Measurements from ENCODE around the gene E4F1.
"Not testable (repeated sequence)": the region's sequence is repeated elsewhere in the genome, so short reads cannot be mapped to it uniquely, and the experiment has no call there.

The E4F1 gene

DNA sequence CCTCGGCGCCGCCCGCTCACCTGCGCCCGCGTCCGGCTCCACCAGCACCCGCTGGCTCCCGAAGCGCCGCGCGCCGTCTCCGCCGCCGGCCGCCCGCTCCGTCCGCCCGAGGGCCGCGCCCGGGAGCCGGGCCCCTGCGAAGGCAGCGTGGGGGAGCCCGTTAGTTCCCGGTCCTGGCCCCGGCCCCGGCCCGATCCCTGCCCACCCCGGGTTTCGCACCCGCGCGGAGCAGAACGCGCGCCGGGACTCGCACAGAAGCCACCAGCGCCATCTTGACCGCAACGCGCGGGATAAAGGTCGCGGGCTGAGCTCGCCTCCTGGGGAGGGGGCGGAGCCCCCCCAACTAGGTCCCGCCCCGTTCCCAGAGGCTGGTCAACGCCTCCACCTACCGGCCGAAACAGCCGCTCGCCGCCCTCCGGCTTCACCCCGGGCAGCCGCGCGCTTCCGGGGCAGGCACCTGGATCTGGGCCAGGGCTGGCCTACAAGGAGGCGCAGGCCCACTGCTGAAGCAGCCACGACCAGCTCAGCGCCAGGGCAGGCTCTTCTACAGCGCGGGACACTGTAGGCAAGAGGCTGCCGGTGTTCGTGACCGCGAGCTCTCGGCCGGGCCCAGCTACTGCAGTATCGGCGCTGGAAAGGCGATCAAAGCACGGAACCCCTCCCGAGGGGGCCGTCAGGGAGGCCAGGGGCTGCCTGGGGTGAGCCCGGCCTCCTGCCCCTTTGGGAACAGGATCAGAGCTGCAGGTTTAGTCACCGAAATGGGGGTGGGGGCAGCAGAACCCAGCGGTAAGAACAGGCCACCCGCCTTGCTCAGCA, 28.1 kb downstream of the E4F1 start, which contains the start of gene ECI1:
Gene ECI1, minus strand, starts transcription at position 292 of the 816 bp plus-strand sequence. Its CDS starts 21 bp downstream, at position 271.
- DNase-seq = peak; percentile 93

DNA sequence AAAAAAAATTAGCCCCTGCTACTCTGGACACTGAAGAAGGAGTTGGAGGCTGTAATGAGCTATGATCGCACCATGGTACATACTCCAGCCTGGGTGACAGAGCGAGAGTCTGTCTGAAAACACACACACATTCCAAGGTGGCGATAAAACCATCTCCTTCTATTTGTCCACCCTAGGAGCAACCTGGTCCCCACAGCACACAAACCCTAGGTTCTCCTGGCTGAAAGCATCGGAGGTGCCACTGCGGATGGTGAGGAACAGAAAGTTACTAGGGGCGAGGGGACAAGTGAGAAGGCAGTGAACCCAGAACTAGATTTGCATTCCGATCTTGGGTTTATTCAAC, 29.4 kb downstream of the E4F1 start:
- no peak for DNase-seq

DNA sequence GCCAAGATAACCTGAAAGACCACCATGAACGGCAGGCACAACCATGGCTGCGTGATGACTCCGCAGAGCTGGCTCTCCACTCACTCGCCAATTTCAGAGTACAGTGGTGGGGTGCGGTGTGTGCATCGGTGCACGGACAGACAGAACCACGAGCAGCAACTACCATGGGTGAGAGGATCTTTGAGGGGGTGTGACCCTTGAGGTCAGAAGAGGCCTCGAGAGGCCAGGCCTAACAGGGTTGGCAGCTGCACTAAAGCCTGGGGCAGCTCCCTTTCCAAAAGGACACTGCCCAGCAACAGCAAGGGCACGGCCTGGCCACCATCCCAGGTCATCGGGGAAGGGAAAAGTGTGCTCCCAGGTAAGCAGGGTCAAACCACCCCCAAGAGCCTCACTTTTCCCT, 29.9 kb downstream of the E4F1 start:
- no peak for DNase-seq

DNA sequence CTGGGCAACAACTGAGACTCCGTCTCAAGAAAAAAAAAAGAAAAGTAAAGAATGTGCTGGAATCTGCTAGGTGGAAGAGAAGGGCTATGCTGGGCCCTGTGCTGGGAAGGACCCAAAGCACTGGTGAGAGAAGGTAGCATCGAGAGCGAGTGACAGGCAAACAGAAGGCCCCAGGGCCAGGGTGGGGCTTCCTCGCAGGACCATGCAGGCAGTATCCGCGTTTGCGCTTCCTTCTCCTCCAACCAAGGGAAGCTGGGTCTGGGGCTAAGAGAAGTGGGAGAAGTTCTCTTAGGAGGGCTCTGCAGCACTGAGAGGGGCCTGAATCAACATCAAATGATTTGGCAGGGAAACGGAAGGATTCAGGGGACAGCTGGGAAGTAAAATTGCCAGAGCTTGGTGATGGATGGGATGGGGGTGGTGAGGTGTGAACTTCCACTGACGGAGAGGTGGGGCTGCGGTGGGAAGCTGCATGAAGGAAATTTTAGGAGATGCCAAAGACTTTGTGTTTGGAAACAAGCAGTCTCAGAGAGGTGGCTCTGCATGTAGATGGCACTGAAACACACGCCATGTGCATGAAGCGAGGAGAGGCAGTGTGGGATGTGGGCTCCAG, 33.2 kb downstream of the E4F1 start:
- no peak for DNase-seq

DNA sequence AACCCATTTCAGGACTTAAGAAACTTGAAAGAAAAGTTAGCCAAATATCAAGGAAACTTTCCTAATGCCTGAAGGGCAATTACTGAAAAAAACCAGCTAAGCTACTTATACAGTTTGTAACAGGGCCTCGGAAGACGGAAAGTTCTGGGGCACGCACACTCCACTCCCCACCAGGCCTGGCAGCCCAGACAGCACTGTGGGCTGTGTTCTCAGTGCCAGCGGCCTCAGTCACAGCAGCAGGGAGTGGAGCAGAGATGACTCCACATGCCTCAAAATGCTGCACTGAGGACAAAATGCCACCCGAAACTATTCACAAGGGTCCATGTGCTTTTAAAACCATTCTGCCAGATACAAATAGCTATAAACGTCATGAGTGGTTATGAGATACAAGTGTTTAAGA, 34.3 kb downstream of the E4F1 start:
- DNase-seq = no peak

DNA sequence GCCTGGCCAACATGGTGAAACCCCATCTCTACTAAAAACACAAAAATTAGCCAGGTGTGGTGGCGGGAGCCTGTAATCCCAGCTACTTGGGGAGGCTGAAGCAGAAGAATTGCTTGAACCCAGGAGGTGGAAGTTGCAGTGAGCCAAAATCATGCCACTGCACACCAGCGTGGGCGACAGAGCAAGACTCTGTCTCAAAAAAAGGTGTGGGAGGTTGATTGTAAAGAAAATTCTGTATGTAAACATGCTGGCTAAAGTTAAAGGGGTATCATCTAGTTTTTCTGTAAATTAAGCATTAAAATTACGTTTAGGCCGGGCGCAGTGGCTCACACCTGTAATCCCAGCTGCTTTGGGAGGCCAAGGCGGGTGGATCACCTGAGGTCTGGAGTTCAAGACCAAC, 35.1 kb downstream of the E4F1 start:
- not testable (repeated sequence) for DNase-seq

DNA sequence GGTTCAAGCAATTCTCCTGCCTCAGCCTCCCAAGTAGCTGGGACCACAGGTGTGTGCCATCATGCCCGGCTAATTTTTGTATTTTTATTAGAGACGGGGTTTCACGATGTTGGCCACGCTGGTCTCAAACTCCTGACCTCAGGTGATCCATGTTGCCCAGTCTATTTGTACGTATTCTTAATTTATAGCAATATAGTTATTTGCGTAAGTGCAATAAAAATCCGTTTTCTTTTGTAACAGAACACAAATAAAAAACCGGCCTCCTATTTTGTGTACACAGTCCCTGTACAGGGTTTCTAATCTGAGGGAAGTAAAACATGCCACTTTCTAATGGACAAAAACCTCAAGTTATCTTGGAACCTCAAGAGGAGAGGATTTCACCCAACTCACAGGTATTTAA, 36.9 kb downstream of the E4F1 start:
- DNase-seq = no peak

DNA sequence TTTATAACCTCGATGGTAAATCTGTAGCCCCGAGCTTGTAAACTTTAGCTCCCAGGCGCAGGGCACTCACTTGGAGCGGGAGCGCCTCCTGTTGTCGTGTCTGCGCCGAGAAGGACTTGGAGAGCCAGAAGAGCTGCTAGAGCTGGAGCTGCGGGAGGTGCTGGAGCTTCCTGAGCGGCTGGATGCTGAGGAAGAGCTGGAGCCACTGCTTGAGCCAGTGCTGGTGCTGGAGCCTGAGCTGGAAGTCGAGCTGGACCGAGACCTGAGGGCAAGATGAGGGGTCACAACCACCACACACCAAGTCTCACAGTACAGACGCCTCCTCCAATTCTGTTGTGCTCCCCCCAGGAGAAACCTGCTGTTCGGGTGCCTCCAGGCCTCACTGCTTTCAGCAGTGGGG, 39.6 kb downstream of the E4F1 start:
- not testable (repeated sequence) for DNase-seq

DNA sequence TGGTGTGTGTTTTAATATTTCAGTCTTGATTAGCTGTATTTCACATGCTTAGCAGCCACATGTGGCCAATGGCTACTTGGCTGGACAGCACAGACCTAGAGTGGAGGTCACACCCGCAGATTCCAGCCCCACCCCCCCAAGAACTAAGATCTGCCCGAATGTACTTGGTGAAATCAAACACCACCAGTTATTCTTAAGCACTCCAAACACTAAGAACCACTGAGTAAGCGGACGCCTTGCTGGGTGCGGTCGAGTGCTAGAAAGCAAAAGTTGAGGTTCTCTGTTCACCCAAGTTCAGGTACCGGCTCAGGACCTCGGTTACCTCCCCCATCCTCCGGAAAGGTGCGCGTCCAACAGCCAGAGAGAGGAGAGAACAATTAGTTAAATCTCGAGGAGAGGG, 43.5 kb downstream of the E4F1 start:
- DNase-seq = not testable (repeated sequence)

DNA sequence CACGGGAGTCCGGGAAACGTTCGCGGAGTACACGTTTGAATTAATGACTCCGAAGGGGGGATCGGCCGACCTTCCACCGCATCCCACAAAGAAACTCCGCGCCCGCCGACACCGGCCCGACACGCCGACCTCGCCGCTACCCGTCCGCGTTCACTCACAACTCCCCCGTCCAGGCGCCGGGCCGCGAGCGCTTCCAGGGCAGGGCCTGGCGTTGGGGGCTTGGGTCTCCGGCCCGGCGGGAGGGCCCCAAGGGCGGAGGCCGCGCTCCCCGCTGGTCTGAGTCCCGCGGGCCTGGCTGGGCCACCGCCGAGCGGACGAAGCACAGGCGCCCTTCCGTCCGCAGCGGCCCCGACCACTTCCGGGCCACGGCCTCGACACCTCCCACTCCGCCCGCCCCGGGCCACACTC, 44.1 kb downstream of the E4F1 start:
- DNase-seq = peak; percentile 68

DNA sequence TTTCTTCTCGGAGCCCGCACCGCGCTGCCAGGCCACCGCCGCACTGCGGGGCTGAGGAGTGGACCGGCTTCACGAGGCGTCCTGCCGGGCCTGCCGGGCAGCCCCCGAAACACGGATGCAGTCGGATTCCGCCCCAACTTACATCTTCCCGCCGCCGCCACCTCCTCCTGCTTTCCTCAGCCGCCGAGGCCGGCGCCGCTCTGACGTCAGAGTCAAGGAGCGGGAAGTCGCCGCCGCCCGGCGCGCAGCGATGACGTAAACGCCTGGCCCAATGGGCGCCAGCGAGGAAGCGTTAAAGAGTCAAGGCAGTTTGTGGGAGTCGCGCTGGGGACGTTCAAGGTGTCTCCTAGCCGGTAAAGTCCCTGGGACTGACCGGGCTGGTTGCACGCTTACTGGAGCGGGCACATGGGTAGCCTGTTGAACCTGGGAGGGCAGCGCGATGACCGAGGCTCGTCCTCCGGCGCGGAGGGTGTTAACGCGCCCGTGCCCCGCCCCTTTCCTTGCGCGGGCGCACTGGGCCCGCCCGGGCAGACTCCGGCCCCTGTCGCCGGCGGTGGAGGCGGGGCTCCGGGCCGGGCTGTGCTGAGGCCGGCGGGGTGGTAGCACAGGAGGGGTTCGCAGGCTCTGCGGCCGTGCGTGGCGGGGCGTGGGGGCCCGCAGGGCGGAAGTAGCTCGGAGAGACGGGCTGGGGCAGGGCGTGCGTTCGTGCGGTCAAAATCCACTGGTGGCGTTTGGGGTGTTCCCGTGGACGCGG, 44.7 kb downstream of the E4F1 start, which contains the start of gene RNPS1:
Gene RNPS1, minus strand, starts transcription at position 214 of the 754 bp plus-strand sequence. CDS start 3,483 bp downstream, outside the sequence.
- DNase-seq = peak; percentile 95

DNA sequence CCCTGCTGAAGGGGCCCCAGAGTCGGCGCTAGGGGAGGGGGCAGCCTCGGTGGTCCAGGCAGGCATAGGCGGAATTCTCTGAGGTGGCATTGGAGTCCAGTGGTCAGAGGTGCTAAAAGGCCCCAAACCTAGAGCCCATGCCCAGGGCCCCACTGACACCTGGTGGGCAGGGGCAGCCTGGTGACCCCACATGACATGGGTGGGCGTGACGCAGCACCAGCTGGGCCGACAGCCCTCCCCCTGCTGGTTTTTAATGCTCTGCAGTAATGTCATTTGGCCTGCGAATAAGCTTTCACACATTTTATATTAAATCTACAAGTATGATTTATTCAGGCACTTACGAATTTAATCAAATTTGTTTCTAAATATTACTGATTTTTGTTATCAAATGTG, 46.7 kb downstream of the E4F1 start:
- DNase-seq = no peak

DNA sequence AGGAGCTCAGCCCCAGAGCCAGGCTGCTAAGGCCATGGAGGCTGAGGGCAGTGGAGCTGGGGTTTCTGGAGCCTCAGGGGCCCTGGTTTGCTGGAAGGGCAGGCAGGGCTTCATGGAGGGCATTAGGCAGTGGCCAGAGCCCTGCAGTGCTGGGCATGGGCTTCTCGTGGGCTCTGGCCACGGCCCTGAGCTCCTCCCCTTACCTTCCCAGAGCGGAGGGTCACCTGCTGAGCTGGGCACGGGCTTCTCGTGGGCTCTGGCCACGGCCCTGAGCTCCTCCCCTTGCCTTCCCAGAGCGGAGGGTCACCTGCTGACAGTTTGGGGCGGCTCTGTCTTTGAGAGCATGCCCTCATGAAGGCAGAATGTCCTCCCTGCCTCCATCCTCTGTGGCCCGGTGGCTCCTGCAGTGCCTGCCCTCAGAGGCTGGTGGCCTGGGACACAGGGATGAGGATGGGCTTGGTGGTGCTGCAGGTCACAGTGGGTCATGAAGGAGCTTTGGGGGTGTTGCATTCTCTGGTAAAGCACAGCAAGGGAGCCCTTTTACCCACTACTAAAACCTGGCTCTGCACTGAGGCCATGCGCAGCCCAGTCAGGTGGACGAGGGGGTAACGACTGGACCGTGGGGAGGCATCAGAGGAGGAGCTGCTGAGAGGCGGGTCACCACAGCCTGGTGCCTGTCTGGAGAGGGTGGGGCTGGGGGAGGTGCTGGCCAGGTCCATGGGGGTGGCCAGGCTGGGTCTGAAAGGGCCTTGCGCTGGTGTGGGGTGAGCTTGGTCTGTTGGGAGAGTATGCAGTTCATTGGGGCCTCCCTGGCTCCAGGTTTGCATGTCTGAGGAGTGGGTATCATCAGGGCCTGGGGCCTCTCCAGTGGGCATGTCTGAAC, 47.4 kb downstream of the E4F1 start:
- no peak for DNase-seq

DNA sequence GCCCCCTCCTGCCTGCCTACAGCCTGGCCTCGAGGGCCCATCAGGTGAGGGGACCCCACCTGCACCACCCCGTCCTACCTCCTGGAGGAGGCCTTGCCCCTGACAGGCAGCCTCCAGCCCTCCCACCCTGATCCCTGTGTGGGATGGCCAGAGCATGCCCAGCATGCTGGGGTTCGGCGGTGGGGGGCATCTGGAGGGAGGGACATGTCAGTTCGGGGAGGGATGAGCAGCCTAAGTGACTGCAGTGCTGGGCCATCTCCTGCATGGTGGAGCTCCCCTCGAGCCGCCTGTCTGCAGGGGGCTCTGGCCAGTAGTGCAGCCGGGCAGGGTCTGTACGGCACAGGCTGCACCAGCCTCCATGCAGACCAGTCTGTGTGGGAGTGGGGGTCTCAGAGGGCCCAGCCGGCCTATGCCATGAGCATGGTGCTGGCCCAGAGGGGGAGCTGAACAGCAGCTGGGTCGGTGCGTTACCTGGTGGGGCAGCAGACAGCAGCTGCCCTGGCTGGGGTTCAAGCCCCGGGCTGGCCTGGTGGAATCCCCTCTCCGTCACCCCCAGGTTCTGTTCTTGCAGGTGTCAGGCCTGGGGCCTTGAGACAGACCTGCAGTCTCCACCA, 48.6 kb downstream of the E4F1 start:
- no peak for DNase-seq

DNA sequence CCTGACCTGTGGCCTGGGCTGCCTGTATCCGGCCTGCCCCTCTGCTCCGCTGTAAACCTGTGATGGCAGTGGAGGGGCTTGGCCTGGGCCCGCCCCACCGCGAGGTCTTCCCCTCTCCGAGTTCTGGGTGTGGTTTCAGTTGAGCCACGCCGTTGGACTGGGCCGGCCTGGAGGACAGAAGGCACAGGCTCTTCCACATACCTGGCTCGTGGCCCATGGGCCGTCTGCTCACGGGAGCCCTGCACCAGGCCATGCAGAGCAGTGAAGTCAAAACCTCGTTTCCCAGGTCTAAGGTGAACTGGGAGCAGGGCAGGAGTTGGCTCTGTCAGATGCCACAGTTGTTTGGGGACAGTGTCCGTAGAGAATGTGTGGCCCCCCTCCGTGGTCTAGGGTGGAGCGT, 50.1 kb downstream of the E4F1 start:
- DNase-seq = no peak

DNA sequence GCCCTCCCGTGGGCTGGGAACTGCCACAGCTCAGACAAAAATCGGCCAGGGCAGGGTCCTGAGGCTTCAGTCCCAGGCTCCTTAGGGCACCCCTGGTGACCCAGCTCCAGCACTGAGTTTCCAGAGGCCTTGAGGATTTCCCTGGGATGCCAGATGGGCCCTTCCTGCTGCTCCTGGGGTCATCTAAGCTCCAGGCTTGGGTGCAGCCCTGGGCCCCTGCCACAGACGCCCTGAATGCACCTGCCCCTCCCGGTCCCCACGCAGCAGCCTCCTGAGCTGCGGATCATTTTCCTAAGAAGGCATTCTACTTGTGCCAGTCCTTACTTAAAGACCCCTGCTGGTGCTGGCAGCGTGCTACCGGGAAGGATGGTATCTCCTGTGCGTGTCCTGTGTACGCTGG, 50.5 kb downstream of the E4F1 start:
- no peak for DNase-seq

DNA sequence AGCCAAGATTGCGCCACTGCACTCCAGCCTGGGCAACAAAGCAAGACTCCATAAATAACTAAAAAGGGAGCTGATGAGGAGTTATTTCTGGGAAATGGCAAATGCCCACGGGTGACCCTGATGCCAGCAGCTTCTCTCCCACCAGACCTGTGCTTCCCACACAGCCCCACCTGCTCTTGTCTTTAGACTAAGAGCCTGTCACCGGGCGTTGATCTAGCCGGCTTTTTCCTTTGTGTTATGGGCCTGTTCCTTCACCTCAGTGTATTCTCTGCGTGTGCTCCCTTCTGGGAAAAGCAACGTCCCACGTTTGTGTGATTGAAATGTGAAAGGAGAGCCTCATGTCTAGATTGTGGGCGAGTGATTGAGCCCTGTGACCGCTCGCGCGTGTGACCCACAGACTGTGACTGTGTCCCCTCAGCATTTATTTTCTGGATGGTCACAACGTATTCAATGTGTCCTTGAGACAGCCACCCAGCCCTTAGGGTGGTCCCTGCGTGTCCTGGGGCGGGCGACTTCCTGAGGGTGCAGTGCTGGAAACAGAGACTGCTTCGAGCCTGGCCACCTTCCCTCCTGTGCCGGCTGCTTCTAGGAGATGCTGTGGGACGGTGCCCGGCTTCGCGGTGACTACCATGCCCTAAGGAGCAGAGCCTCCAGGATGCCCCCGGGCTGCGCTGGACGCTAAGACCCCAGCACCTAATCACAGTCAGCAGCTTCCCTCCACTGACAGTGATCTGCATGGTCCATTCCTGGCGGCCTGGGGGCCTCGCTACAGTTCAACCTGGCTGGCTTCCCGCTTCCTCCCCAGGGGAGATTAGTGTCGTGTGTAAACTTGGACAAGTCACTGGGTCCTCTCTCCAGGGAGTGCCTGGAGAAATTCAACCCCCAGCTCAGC, 52.3 kb downstream of the E4F1 start:
- no peak for DNase-seq

DNA sequence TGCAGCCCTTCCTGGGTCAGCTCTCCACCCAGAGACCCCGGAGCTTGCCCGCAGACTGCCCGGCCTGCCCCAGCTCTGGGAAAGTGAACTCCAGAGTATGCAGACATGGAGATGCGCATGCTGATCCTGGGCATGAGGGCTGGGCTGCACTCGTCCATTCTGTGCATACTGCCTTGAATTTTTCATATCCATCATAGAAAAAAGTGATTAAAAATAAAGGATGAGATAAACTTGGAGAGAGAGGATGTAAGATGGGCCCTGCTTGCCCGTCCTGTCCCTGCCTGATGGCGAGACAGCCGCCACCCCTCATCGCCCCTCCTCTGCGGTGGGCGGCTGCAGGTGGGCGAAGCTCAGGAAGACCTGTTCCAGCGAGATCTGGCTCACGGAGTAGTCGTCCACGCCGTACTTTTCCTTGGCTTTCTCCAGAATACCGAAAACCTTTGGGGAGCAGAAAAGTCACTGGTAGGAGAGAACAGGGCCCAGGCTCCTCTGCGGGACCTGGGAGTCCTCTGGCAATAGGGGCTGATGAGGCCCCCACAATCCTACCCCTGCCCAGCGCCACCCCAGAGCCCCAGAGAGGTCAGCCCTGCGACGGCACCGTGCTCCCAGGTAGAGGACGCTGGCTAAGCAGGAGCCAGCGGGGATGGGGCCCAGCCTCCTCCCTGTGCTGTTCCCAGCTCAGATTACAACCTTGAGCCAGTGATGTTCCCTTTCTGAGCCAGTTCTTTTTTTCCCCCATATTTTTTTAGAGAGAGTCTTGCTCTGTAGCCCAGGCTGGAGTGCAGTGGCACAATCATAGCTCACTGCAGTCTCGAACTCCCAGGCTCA, 53.2 kb downstream of the E4F1 start:
- no peak for DNase-seq

DNA sequence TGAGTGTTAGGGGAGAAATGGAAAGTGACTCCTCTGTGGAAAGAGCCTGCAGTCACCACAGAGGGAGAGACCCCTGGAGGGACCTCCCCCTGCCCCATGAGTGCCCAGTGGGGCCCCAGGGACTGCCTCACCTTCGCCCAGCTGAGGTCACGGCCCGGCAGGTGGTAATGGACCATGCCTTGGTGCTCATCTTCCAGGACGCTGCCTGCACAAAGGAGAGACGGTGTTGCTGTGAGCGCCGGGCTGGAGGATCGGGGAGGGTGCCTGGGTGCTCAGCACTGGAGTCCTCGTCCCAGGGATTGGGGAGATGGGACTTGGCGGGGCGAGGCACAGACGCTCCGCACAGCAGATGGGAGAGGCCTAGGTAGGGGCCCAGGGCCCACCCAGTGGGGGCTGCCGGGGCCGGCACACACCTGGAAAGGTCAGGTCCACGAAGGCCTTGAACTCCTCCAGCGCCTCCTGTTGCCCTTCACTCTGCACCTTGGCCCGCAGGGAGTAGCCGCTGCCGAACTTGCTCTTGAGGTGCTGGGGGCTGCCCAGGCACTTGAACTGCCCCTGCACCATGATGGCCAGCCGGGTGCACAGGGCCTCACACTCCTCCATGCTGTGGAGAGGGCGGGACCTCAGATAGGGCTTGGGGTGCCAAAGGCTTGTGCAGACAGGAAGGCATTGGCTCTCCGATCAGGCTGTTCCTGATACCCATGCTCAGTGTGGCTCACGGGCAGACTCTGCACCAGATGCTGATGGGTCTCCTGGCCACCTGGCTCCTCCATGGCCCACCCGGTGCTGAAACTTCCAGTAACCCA, 54.3 kb downstream of the E4F1 start:
- DNase-seq = no peak

DNA sequence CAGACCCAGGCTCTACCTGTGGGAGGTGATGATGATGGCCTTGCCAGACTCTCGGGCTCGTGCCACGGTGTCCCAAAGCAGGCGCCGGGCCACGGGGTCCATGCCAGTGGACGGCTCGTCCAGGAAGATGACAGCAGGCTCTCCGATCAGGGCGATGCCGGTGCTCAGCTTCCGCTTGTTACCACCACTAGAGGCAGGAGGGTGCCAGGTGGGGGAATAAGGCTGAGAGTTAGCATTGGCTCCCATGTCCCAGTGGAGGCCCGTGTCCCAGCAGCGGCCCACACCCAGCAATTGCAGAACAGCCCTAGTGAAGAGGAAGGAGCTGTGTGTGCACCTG, 54.8 kb downstream of the E4F1 start:
- no peak for DNase-seq
